NCI-H1092 treated with DMSO at 0.1 percent for 48 hours (cell line): ENCODE measurements around the gene VASN.

Experiments
- DNase-seq: peaks from one replicate; lab custom pipeline; 2025; lab: John Stamatoyannopoulos, UW

Gene VASN

GRCh38 chr16:4403133-4403949, 31.7 kb downstream of the VASN start:
- no peak for DNase-seq

- no peak for DNase-seq
Observed at GRCh38 chr16:4404247-4404966, 32.8 kb downstream of the VASN start.

- no peak for DNase-seq
Observed at GRCh38 chr16:4404967-4405696, 33.5 kb downstream of the VASN start.

GRCh38 chr16:4407543-4408322, 36.1 kb downstream of the VASN start:
- DNase-seq: no peak

GRCh38 chr16:4408323-4408690, 36.7 kb downstream of the VASN start:
- no peak for DNase-seq

- DNase-seq: no peak
Observed at GRCh38 chr16:4409081-4409932, 37.7 kb downstream of the VASN start.

GRCh38 chr16:4410335-4411075, 38.9 kb downstream of the VASN start:
- DNase-seq: peak; percentile 74

GRCh38 chr16:4411684-4412083, 40.0 kb downstream of the VASN start:
- DNase-seq: peak; percentile 85

- DNase-seq: no peak
Observed at GRCh38 chr16:4412159-4412558, 40.5 kb downstream of the VASN start.

GRCh38 chr16:4412854-4413253, 41.2 kb downstream of the VASN start:
- no peak for DNase-seq

GRCh38 chr16:4414187-4414917, 42.7 kb downstream of the VASN start:
- peak; percentile 29 for DNase-seq

GRCh38 chr16:4415538-4416199, 44.0 kb downstream of the VASN start:
- DNase-seq: peak; percentile 33

- DNase-seq: peak; percentile 90
Observed at GRCh38 chr16:4416200-4417032, 44.8 kb downstream of the VASN start, which contains the start of gene CORO7. Gene CORO7 (minus strand): TSS chr16:4416596. CDS start chr16:4416518, 78 bp downstream.

GRCh38 chr16:4419402-4419959, 47.8 kb downstream of the VASN start:
- DNase-seq: no peak

- DNase-seq: no peak
Observed at GRCh38 chr16:4420505-4421105, 49.0 kb downstream of the VASN start.

- DNase-seq: peak; percentile 98
Observed at GRCh38 chr16:4425378-4426020, 53.9 kb downstream of the VASN start, which contains the start of gene DNAJA3. Gene DNAJA3 (plus strand): TSS chr16:4425868. CDS start chr16:4425882, 14 bp downstream.
